HepG2 (cell line): Measurements from ENCODE around the gene CDCP2. TPM values are rescaled to one million over a fixed set of nuclear protein-coding genes. Genes with fewer than 3 reads are reported as not detected.

Source experiments
- ATRX ChIP-seq: sonication (generic); formaldehyde crosslinking; IDR thresholded peaks from 2 replicates; pipeline ENCODE4 v1.4.0; 2020; ENCODE audit warnings: missing genetic modification reagents, borderline replicate concordance
- ESRRA ChIP-seq: sonication (generic); formaldehyde crosslinking; IDR thresholded peaks from 2 replicates; pipeline ENCODE4 v1.5.1; 2020; ENCODE audit warnings: mild to moderate bottlenecking, low read depth, missing genetic modification reagents
- GZF1 ChIP-seq: sonication (generic); formaldehyde crosslinking; IDR thresholded peaks from 2 replicates; pipeline ENCODE4 v1.5.1; 2020; ENCODE audit warnings: mild to moderate bottlenecking, missing genetic modification reagents
- KMT2B ChIP-seq: IDR thresholded peaks from 2 replicates; pipeline ENCODE4 v1.6.1; 2016; ENCODE audit warnings: missing genetic modification reagents, missing compliant biosample characterization
- NKX3-1 ChIP-seq: sonication (generic); formaldehyde crosslinking; IDR thresholded peaks from 2 replicates; pipeline ENCODE4 v1.5.0; 2020; ENCODE audit warnings: missing genetic modification reagents
- PATZ1 ChIP-seq: sonication (generic); formaldehyde crosslinking; IDR thresholded peaks from 2 replicates; pipeline ENCODE4 v1.4.0; 2020; ENCODE audit warnings: missing genetic modification reagents
- POLR2AphosphoS2 ChIP-seq: IDR thresholded peaks from 2 replicates; pipeline ENCODE4 v1.6.1; 2011; ENCODE audit warnings: low read depth, low read length, improper control_type of control experiment
- ZNF318 ChIP-seq: sonication (generic); formaldehyde crosslinking; IDR thresholded peaks from 2 replicates; pipeline ENCODE4 v1.4.0; 2020; ENCODE audit warnings: mild to moderate bottlenecking, missing genetic modification reagents
- ZNF460 ChIP-seq: sonication (generic); formaldehyde crosslinking; IDR thresholded peaks from 2 replicates; pipeline ENCODE4 v1.5.1; 2020; ENCODE audit warnings: missing genetic modification reagents, mild to moderate bottlenecking, borderline replicate concordance
- ZNF501 ChIP-seq: sonication (generic); formaldehyde crosslinking; IDR thresholded peaks from 2 replicates; pipeline ENCODE4 v1.5.1; 2020; ENCODE audit warnings: mild to moderate bottlenecking, moderate library complexity, missing genetic modification reagents
- ZNF598 ChIP-seq: sonication (generic); formaldehyde crosslinking; IDR thresholded peaks from 2 replicates; pipeline ENCODE4 v1.5.1; 2020; ENCODE audit warnings: mild to moderate bottlenecking, missing genetic modification reagents, borderline replicate concordance
- ZNF766 ChIP-seq: sonication (generic); formaldehyde crosslinking; IDR thresholded peaks from 2 replicates; pipeline ENCODE4 v1.5.0; 2020; ENCODE audit warnings: missing genetic modification reagents, borderline replicate concordance
- ZNF891 ChIP-seq: sonication (generic); formaldehyde crosslinking; IDR thresholded peaks from 2 replicates; pipeline ENCODE4 v1.5.0; 2020; ENCODE audit warnings: mild to moderate bottlenecking, missing genetic modification reagents
- polyA plus RNA-seq, 8 experiments: library from polyadenylated mRNA; depleted of rRNA in 3 of 8; stranded (reverse) in 7 of 8; unstranded in 1 of 8; fragments of >200 nt; fragmentation: Illumina TruSeq in 4 of 8; extraction: Trizol in 4 of 8; gene quantifications; 2 replicates each; pipeline versions ENCODE4 v1.2.1 to v1.2.3, GENCODE V29; 2011 to 2016; ENCODE audit warnings: low read depth in 4 of 8, missing spikeins in 1 of 8, mixed read lengths in 1 of 8; ENCODE audit not compliant: insufficient read depth in 1 of 8
- total RNA-seq, 5 experiments: library from RNA; depleted of rRNA; stranded (reverse); fragments of >200 nt; fragmentation: Illumina TruSeq; extraction: Trizol; gene quantifications; 2 replicates each; pipeline ENCODE4 v1.2.3, GENCODE V29; 2016; ENCODE audit warnings: low read depth in 1 of 5

The CDCP2 gene
- total and polyA plus RNA-seq, 2 of the 13 experiments (the other 11 are each of a cell fraction or from before 2014, with no cell fraction given): not detected

GRCh38 chr1:54199151-54199764 lies 46.5 kb upstream of the CDCP2 start (continued):
- TF ChIP-seq ZNF318 (CRISPR knock-in tag): no peak
- 0 out of 2 replicates have a peak, but pooled peaks have one; percentile 17 for TF ChIP-seq GZF1 (CRISPR knock-in tag)
- no peak for TF ChIP-seq ZNF891 (CRISPR knock-in tag)
- TF ChIP-seq KMT2B (CRISPR knock-in tag): no peak
- TF ChIP-seq ZNF501 (CRISPR knock-in tag): no peak
- no peak for TF ChIP-seq ZNF460 (CRISPR knock-in tag)
- TF ChIP-seq NKX3-1 (CRISPR knock-in tag): no peak
- TF ChIP-seq PATZ1 (CRISPR knock-in tag): peak; percentile 6
- TF ChIP-seq ATRX (CRISPR knock-in tag): no peak
- no peak for TF ChIP-seq ESRRA (CRISPR knock-in tag)
- no peak for TF ChIP-seq ZNF766 (CRISPR knock-in tag)
- TF ChIP-seq POLR2AphosphoS2: no peak
- TF ChIP-seq ZNF598 (CRISPR knock-in tag): peak; percentile 6; the same call in 1 of the 2 replicates
- TF ChIP-seq, all 625 proteins: peak for 16
